Dermis blood vessel endothelial cell (primary cell): ENCODE results near the gene TRIM66. TPM values are rescaled to one million over a fixed set of nuclear protein-coding genes. Genes with fewer than 3 reads are reported as not detected.

Source experiments
- DNase-seq: peaks from one replicate; pipeline ENCODE4 v3.0.0; 2010
- total RNA-seq: library from RNA; depleted of rRNA; stranded (reverse); fragments of >200 nt; gene quantifications from 2 replicates; pipeline ENCODE4 v1.2.3, GENCODE V29; 2014

Gene TRIM66
- total RNA-seq, 1 donor from 2014 or later: 5.6 TPM

DNA sequence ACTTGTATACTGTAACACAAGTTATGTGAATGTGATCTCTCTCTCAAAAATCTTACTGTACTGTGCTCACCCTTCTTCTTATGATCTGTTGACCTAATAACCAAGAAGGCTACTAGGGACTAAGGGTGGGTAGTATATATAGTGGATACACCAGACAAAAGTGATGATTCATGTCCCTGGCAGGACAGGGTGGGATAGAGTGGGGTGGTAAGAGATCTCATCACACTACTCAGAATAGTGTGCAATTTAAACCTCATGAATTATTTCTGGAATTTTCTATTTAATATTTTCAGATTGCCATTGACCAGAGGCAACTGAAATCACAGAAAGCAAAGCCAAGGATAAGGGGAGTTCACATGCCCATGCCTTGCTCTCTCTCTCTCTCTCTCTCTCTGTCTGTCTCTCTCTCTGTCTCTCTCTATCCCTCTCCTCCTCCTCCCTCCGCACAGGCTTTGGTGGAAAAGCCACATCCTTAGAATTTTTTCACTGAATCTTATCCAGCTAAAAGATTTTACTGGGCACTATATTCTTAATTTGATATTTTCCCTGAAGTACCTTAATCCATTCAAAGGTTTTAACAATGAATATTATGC is 76.4 kb downstream of the TRIM66 start:
- DNase-seq: no peak

GRCh38 chr11:8604078-8604723 is 78.3 kb downstream of the TRIM66 start:
- DNase-seq: peak; percentile 56

DNA sequence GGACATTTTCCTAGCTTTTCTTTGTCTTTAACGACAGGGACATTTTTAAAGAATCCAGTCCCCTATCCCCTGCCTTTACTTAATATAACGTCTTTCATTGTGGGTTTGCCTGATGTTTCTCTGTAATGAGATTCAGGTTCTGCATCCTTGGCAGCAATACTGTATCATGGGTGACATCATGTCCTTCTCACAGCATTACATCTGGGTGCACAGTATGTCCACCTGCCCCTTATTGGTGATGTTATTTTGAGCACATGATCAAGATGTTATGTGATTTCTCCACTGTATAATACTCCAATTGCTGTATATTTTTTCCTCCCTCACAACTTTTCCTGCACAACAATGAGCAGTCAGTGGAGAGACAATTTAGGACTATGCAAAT is 78.8 kb downstream of the TRIM66 start:
- no peak for DNase-seq

DNA sequence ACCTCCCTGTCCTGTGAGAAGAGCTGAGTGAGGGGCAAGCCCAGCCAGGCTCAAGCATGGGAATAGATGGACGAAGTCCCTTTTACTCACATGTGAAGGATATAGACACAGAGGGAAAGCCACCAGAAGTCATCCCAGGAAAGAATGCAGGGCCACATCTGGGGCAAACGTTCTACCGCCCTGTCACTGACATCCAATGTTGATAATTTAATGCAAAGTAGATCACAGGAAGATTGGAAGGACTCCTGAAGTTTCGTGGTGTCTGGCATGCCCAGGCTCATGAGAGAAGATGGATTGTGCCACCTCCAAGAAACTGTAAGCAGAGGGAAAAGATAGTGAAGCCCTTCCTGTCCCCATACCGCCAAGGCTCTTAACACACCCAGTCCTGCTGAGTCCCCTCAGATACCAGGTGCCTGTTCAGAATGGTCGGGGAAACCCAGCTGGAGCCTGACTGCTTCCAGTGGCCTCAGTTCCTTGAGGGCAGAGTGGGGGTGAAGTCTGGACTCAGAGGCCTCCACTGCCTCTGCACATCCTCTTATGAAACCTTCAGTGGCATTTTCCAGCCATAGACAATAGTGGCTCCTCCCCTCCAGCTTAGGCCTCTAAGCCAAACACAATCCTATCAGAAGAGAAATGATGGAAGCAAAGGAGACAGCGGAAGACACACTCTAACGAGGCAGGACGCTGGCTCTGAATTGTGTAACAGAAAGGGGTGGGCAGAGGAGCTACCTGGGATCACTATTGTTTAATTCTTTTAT is 80.9 kb downstream of the TRIM66 start:
- no peak for DNase-seq

DNA sequence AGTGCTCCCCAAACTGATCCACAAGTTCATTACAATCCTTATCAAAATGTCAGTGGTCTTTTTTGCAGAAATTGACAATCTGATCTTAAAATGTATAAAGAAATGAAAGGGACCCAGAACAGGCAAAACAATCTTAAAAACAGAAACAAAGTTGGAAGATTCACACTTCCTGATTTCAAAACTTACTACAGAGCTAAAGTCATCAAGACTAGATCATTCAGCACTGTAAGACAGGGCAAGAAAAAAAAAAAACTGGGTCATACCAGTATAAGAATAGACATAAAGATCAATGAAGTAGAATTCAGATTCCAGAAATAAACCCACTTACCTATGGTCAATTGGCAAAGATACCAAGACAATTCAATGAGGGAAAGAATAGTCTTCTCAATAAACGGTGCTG is 84.0 kb downstream of the TRIM66 start:
- DNase-seq: no peak

DNA sequence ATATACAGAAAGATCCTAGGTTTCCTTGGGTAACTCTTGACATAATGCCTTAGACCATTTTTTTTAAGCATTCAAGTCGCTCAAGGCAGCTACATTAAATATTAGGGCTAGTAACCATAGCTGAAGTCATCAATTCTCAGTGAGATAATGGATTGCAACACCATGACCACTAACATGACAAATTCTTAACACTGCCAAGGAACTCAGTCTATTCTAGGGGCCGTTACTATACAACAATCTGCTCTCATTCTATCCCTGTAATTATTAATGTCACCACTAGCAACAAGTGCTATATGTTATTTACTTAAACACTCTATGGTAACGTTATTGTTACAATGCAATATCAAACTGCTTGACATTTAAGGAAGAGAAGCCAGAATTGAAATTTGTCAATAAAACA is 85.3 kb downstream of the TRIM66 start:
- no peak for DNase-seq

DNA sequence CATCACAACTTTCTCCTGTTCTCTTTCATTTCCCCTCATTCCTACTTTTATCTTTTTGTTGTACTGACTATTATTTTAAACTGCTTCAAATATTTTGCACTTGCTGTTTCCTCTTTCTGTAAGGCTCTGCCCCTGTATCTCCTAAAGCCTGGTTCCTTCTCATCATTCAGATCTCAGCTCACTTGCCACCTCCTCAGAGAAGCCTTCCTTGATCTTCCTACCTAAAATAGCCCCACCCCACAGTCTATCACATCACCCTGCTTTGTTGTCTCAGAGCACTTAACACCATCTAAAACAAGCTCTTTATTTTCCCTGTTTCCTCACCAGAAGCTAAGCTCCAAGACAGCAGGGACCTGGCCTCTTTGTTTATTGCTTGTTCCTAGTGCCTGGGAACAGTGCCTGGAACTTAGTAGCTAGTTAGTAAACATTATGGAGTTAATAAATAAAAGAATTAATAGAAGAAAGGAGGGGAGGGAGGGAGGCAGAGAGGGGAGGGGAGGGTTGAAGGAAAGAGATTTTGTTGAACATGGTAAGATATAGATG is 85.9 kb downstream of the TRIM66 start:
- DNase-seq: no peak

- DNase-seq: peak; percentile 15
Observed at GRCh38 chr11:8593935-8594909, 88.2 kb downstream of the TRIM66 start, which contains the start of gene STK33. Gene STK33 (minus strand): TSS chr11:8594228. CDS start chr11:8474905, 119,323 bp downstream.

DNA sequence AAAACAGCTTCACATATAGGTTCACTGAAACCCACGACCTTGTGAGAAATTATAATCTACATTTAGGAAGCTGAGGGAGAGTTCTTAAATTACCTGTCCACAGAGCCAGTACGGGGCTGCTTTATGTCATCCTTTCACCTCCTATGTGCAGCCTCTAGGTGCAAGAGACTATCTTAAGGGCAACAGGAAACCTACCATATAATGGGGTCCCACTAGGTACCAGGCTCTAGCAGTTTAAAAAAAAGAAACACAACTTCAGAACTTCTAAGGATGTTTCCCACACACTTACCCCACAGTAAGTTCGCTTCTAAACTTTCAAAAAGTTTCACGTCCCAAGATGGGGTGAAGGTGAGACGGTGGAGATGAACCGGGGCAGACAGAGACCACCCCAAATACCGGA is 89.0 kb downstream of the TRIM66 start:
- no peak for DNase-seq

DNA sequence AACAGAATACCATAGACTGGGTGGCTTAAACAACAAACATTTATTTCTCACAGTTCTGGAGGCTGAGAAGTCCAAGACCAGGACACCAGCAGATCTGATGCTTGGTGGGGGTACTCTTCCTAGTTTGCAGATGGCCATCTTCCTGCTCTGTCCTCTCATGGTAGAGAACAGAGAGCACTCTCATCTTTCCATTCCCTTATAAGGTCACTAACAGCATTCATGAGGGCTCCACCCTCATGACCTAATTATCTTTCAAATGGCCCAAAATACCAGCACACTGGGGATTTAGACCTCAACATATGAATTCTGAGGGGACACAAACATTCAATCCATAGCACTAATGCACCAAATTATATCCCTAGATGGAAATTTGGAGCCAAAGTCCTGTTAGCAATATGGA is 94.5 kb downstream of the TRIM66 start:
- no peak for DNase-seq

GRCh38 chr11:8586805-8587204 is 95.7 kb downstream of the TRIM66 start:
- DNase-seq: no peak

GRCh38 chr11:8586184-8586583 is 96.3 kb downstream of the TRIM66 start:
- no peak for DNase-seq

DNA sequence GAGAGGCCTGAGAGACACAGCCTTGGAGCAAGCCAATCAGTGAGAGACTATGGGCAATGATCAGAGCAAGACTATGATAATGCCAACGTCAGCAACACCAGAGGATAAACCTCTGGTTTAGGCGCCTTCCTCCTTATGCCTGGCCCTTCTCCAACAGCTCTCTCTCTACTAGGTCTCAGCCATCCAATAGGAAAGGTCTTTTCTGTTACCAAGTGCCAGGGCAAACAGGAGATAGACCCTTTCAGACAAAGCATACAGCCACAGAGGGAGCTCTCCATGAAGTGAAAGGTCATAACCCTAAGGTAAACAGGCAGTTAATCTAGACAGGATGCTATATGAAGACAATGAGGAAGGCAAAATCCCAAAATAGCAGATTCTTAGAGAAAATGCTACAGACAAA is 98.0 kb downstream of the TRIM66 start:
- DNase-seq: no peak

DNA sequence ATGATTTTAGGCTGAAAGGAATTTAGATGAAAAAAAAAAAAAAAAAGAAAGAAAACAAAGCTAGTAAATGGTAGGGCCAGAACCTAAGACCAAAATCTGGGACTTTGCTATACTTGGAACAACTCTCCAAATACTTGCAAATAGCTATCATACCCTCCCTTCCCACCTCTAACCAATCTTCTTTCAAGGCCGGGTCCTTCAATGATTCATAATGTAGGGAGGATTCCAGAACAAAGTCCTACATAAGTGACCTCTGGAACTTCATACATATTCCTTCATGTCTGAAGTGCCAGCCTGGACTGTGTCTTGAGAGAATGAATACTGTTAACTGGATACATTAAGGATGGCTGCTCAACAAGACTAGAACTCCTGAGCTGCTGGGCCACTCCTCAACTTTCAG is 98.4 kb downstream of the TRIM66 start:
- DNase-seq: no peak

- no peak for DNase-seq
Observed at GRCh38 chr11:8581300-8581699, 101.2 kb downstream of the TRIM66 start.

- DNase-seq: no peak
Observed at GRCh38 chr11:8577791-8578581, 104.5 kb downstream of the TRIM66 start.

DNA sequence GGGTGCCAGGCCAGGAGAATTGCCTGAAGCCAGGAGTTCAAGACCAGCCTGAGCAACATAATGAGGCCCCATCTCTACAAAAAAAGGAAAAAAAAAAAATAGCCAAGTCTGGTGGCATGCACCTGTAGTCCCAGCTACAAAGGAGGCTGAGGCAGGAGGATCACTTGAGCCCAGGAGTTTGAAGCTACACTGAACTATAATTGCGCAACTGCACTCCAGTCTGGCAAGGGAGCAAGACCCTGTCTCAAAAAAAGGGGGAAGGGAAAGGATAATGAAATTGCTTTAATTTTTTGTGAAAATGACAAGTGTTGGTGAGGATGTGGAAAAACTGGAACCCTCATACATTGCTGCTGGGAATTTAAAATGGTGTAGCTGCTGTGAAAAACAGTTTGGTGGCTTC is 107.7 kb downstream of the TRIM66 start:
- no peak for DNase-seq

- DNase-seq: no peak
Observed at GRCh38 chr11:8573777-8574176, 108.7 kb downstream of the TRIM66 start.

- peak; percentile 8 for DNase-seq
Observed at GRCh38 chr11:8567602-8568198, 114.8 kb downstream of the TRIM66 start.

DNA sequence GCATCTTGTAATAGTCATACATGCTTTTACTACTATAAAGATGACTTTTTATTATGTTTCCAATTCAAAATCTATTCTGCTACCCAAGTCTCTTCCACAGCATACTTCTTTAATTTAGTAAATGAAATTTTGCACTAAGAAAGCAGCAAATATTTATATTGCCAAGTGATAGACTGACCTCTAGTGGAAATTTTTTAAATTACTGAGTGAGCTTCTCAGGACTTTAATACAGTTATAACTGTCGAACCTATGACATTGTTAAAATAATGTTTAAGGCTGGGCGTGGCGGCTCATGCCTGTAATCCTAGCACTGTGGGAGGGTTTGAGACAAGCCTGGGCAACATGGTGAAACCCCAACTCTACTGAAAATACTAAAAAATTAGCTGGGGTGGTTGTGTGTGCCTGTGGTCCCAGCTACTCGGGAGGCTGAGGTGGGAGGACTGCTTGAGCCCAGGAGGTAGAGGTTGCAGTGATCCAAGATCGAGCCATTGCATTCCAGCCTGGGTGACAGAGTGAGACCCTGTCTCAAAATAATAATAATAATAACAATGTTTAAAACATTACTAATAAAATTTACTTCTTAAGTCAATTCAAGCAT is 115.8 kb downstream of the TRIM66 start:
- peak; percentile 58 for DNase-seq

GRCh38 chr11:8564526-8564925 is 117.9 kb downstream of the TRIM66 start:
- no peak for DNase-seq
